SIG-M5 treated with dmso at 0.1 percent for 504 hours (cell line): ENCODE data around the gene MYBBP1A.

ENCODE experiments used
- DNase-seq: peaks from one replicate; lab custom pipeline; 2025; ENCODE audit not compliant: unreplicated experiment; lab: John Stamatoyannopoulos, UW

MYBBP1A gene

GRCh38 chr17:4572131-4572530 lies 16.9 kb upstream of the MYBBP1A start:
- DNase-seq, result no peak

GRCh38 chr17:4569591-4569990 lies 14.4 kb upstream of the MYBBP1A start:
- no peak for DNase-seq

- peak; percentile 26 for DNase-seq
Observed at GRCh38 chr17:4566785-4567184, 11.6 kb upstream of the MYBBP1A start.

- peak; percentile 83 for DNase-seq
Observed at GRCh38 chr17:4565209-4566141, 10.3 kb upstream of the MYBBP1A start.

GRCh38 chr17:4562015-4562969 lies 7.1 kb upstream of the MYBBP1A start:
- no peak for DNase-seq

- DNase-seq, result no peak
Observed at GRCh38 chr17:4560837-4561256, 5.7 kb upstream of the MYBBP1A start.

GRCh38 chr17:4560421-4560820 lies 5.2 kb upstream of the MYBBP1A start, which contains the start of gene GGT6:
GGT6 (minus strand) TSS chr17:4560577; CDS start chr17:4560521, 56 bp downstream.
- no peak for DNase-seq

- DNase-seq, result no peak
Observed at GRCh38 chr17:4559966-4560365, 4.8 kb upstream of the MYBBP1A start.

GRCh38 chr17:4559139-4559791 lies 4.1 kb upstream of the MYBBP1A start:
- DNase-seq, result no peak

GRCh38 chr17:4558347-4558971 lies 3.3 kb upstream of the MYBBP1A start:
- no peak for DNase-seq

GRCh38 chr17:4557626-4558346 lies 2.6 kb upstream of the MYBBP1A start:
- DNase-seq, result no peak

GRCh38 chr17:4556996-4557395 lies 1.8 kb upstream of the MYBBP1A start:
- DNase-seq, result no peak

- DNase-seq, result no peak
Observed at GRCh38 chr17:4555873-4556759, 932 bp upstream of the MYBBP1A start.

- no peak for DNase-seq
Observed at GRCh38 chr17:4554441-4554996, 665 bp downstream of the MYBBP1A start.

GRCh38 chr17:4553669-4554068 lies 1.5 kb downstream of the MYBBP1A start:
- DNase-seq, result no peak

GRCh38 chr17:4551796-4552525 lies 3.2 kb downstream of the MYBBP1A start:
- DNase-seq, result no peak

GRCh38 chr17:4551141-4551540 lies 4.0 kb downstream of the MYBBP1A start:
- DNase-seq, result no peak

- DNase-seq, result no peak
Observed at GRCh38 chr17:4550534-4551039, 4.6 kb downstream of the MYBBP1A start.
